Measurements from ENCODE around the gene GLI1. TPM values are rescaled to one million over a fixed set of nuclear protein-coding genes. Genes with fewer than 3 reads are reported as not detected.

GLI1 gene
- polyA plus RNA-seq, 1 donor, result 7.3 TPM

DNA sequence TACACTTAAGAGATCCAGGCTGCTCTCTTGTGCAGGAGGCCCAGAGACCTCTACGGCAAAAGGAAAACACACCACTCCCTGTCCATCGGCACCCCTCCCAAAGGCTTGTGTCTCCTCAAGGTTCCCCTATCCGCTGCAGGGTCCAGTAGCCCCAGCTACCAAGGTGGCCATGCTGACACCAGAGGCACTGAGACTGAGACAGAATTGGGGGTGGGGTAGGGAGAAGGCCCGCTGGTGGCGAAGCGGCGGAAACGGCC is 60.1 kb downstream of the GLI1 start:
- peak; percentile 35 to 61 for DNase-seq
- H3K4me1 ChIP-seq (ENCODE audit: control insufficient read depth, insufficient read depth, low read length), result peaks cover 38% of the 10 kb centered on the region
- peak overlapping the region; percentile 85 for H3K4me3 ChIP-seq (ENCODE audit: low read length)
- no peaks in the 10 kb centered on the region for H3K27me3 ChIP-seq (ENCODE audit: control insufficient read depth, insufficient read depth, low read length)
- H3K9me3 ChIP-seq (ENCODE audit: control insufficient read depth, low read depth, low read length), result no peaks in the 10 kb centered on the region
- no CpG with 5 or more reads among the region's 8 CpGs for WGBS (ENCODE audit: insufficient coverage, low lambda C conversion rate)
- peaks cover 37% of the 10 kb centered on the region for H3K36me3 ChIP-seq (ENCODE audit: control insufficient read depth, insufficient read depth, low read length)
- peak overlapping the region; percentile 95 for H3K27ac ChIP-seq (ENCODE audit: low read length)

DNA sequence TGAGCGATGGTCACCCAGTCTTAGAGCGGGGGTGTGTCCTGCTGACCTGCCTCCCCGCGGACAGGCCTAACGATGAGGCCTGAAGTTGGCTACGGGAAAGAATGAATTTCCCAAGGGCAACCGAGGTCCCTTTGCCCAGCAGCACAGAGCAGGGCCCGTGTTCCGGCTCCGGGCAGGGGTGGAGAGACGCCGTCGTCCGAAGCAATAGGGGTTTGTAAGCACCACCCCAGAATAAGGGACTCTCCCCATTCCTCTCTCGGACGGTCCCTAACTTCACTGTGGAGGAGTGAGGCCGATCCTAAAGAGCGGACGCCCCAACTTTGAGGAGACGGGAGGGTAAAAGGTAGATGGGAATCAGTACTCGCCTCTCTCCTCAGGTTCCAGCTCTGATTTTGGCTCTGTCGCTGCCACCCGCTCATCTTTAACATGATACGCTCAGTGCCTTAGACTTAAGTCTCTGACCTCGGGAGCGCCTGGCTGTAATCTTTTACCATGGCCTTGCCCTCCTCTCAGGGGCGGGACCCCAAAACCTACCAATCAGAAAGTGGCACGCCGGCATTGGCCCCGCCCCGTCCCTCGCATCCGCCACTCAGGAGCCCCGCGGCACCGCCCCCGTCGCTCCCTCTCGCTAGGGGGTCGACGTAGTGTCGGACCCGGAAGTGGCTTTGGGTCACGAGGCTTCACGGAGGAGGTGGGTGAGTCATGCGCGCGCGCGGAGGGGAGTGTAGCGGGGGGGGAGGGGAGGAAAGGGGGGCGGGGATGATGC is 60.7 kb downstream of the GLI1 start, which contains the start of gene DDIT3:
DDIT3 (minus strand) TSS at position 462 of the 766 bp plus-strand sequence. CDS start 3,108 bp downstream, outside the sequence.
- peaks cover 37% of the 10 kb centered on the region for H3K36me3 ChIP-seq (ENCODE audit: control insufficient read depth, insufficient read depth, low read length)
- peak; percentile 99 for DNase-seq
- peaks cover 43% of the 10 kb centered on the region for H3K4me1 ChIP-seq (ENCODE audit: control insufficient read depth, insufficient read depth, low read length)
- H3K27ac ChIP-seq (ENCODE audit: low read length), result peak within 1 kb of the TSS; percentile 100
- H3K9me3 ChIP-seq (ENCODE audit: control insufficient read depth, low read depth, low read length), result no peaks in the 10 kb centered on the region
- H3K27me3 ChIP-seq (ENCODE audit: control insufficient read depth, insufficient read depth, low read length), result no peaks in the 10 kb centered on the region
- peak within 1 kb of the TSS; percentile 85 for H3K4me3 ChIP-seq (ENCODE audit: low read length)
- WGBS (ENCODE audit: insufficient coverage, low lambda C conversion rate), result no CpG with 5 or more reads among the region's 52 CpGs

DNA sequence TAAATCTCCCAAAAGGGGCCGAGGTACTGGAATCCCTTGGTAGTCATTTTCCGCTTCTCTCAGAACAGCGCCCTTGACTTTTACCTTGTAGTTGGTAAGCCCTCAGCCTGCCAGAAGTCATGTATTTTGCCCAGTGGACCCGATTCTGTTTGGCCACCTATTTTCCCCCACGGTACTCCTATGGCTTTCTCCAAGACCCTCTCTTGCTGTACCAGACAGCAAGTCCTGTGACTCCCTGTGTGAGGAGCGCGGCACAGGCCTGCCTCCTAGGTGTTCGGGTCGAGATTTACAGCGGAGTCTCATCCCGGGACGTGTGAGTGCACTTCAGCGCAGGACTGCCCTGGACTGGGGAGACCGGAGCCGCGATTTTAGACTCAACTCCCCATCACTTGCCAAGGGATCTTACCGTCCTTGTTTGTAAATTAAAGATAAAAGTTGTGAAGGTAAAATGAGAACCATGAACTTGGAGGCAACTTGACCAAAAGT is 62.0 kb downstream of the GLI1 start:
- Histone ChIP-seq H3K4me1 (ENCODE audit: control insufficient read depth, insufficient read depth, low read length) (peaks cover 45% of the 10 kb centered on the region), H3K27me3 (ENCODE audit: control insufficient read depth, insufficient read depth, low read length) (no peaks in the 10 kb centered on the region), H3K36me3 (ENCODE audit: control insufficient read depth, insufficient read depth, low read length) (peaks cover 36% of the 10 kb centered on the region), H3K4me3 (ENCODE audit: low read length) (peak overlapping the region; percentile 54), H3K27ac (ENCODE audit: low read length) (peak overlapping the region; percentile 100), H3K9me3 (ENCODE audit: control insufficient read depth, low read depth, low read length) (no peaks in the 10 kb centered on the region)
- no CpG with 5 or more reads among the region's 17 CpGs for WGBS (ENCODE audit: insufficient coverage, low lambda C conversion rate)
- DNase-seq, result peak; percentile 53 to 78

Other genes with a start within 250 kb of the GLI1 start
- gene NXPH4, start 243.0 kb upstream of the GLI1 start, polyA plus RNA-seq, result 0.91 TPM
- 66.3 TPM for gene SHMT2, start 230.1 kb upstream of the GLI1 start, polyA plus RNA-seq
- gene STAC3, start 208.6 kb upstream of the GLI1 start, polyA plus RNA-seq, result 4.0 TPM
- gene R3HDM2, start 28.7 kb upstream of the GLI1 start, polyA plus RNA-seq, result 64.2 TPM
- gene INHBC, start 25.0 kb upstream of the GLI1 start, polyA plus RNA-seq, result 0.40 TPM
- 0.28 TPM for gene INHBE, start 4.5 kb upstream of the GLI1 start, polyA plus RNA-seq
- gene ARHGAP9, start 20.1 kb downstream of the GLI1 start, polyA plus RNA-seq, result 16.1 TPM
- 81.9 TPM for gene MARS1, start 28.3 kb downstream of the GLI1 start, polyA plus RNA-seq
- 39.9 TPM for gene DDIT3, start 60.7 kb downstream of the GLI1 start, polyA plus RNA-seq
- 67.7 TPM for gene MBD6, start 63.0 kb downstream of the GLI1 start, polyA plus RNA-seq
- 136 TPM for gene DCTN2, start 87.4 kb downstream of the GLI1 start, polyA plus RNA-seq
- gene KIF5A, start 90.3 kb downstream of the GLI1 start, polyA plus RNA-seq, result 12.3 TPM
- 26.0 TPM for gene PIP4K2C, start 131.4 kb downstream of the GLI1 start, polyA plus RNA-seq
- 25.9 TPM for gene DTX3, start 145.0 kb downstream of the GLI1 start, polyA plus RNA-seq
- gene ARHGEF25, start 151.7 kb downstream of the GLI1 start, polyA plus RNA-seq, result 17.8 TPM
- 2.4 TPM for gene B4GALNT1, start 173.4 kb downstream of the GLI1 start, polyA plus RNA-seq
- 264 TPM for gene OS9, start 234.3 kb downstream of the GLI1 start, polyA plus RNA-seq